Choroid plexus epithelial cell (primary cell): Measurements from ENCODE around the gene PANK3.

ENCODE experiments used
- DNase-seq: peaks from one replicate; pipeline ENCODE4 v3.0.0-alpha.2; 2010; ENCODE audit warnings: low read depth
- H3K4me3 ChIP-seq: 2 replicates; pipeline ENCODE4 v1.5.1; 2011; ENCODE audit warnings: low read depth, mild to moderate bottlenecking, control low read depth, low read length, moderate library complexity
- TF ChIP-seq, protein P1 (sequence below): conservative IDR thresholded peaks from 2 replicates; pipeline ENCODE4 v1.5.1; 2011; ENCODE audit warnings: low read depth, mild to moderate bottlenecking, control low read depth, inconsistent platforms, low read length, moderate library complexity

PANK3 gene

DNA sequence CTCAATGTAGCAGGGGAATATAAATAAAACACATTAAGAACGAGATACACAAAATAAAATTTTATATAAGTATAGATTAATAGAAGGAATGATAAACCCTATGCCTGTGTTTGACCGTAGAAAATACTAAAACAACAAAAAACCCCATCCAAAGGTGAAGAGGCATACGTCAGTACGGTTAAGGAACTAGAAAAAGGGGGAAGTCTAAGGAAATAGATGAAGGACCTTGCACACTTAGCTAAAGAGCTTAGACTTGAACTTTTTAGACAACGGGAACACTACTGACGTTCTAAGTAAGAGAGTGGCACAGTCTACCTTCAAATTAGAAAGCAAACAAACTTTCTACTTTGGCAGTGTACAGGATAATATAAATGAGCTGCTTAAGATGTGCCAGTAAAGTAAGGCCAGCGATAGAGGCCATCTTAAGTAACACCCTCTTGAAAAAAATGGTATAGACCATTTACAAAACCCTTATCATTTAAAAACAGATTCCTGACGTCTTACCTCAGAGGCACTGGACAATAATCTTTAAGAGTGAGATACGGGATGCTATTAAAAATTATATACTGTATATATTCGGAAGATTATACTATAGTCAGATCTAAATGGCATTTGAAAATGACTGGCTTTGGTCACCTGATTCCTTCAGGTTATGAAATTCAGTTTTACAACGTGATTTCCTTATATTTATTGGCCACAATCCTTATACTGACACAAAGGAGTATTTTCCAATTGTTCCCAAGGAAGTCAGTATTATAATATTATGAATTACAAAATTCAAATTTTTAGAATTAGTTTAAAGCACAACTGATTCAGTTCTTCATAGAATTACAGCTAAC lies 8.5 kb downstream of the PANK3 start:
- no peak for DNase-seq
- H3K4me3 ChIP-seq = no peak overlapping the region
- TF ChIP-seq, protein P1, sequence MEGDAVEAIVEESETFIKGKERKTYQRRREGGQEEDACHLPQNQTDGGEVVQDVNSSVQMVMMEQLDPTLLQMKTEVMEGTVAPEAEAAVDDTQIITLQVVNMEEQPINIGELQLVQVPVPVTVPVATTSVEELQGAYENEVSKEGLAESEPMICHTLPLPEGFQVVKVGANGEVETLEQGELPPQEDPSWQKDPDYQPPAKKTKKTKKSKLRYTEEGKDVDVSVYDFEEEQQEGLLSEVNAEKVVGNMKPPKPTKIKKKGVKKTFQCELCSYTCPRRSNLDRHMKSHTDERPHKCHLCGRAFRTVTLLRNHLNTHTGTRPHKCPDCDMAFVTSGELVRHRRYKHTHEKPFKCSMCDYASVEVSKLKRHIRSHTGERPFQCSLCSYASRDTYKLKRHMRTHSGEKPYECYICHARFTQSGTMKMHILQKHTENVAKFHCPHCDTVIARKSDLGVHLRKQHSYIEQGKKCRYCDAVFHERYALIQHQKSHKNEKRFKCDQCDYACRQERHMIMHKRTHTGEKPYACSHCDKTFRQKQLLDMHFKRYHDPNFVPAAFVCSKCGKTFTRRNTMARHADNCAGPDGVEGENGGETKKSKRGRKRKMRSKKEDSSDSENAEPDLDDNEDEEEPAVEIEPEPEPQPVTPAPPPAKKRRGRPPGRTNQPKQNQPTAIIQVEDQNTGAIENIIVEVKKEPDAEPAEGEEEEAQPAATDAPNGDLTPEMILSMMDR = no peak

DNA sequence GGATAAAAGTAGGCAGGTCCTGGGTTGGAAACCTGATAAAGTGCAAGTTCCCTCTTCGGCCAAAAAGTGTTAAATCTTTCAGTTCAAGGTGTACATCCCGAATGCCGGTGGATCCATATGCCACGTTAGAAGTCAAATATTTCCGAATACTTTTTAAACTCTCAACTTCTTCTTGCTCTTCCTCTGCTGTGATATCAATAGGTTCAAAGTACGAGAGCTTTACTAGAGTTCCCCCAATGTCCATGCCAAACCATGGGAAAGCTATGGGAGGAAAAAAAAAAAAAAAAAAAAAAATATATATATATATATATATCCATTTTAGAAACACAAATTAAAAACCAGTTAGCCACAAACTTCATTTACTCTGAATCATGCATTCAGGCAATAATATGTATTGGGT lies 10.4 kb downstream of the PANK3 start:
- no peak overlapping the region for H3K4me3 ChIP-seq
- TF ChIP-seq, protein P1 = no peak
- DNase-seq = no peak

DNA sequence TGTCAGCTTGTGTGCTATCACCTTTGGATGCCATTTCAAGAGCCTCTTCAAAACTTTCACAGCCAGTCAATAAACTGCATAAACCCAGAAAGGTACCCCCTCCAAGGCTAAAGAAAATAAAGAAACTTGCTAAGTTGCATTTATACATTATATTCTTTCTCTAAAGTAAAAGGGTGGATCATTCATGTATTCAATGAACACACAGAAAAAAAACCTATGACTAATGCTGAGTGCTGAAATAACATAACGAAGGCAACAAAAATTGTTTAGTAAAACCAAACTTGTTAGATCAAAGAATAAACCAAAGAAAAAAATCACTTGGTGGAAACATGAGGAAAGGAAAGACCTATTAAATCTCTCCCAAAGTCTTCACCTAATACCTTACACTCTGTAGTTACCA lies 15.2 kb downstream of the PANK3 start:
- no peak overlapping the region for H3K4me3 ChIP-seq
- DNase-seq = no peak
- TF ChIP-seq, protein P1 = no peak

DNA sequence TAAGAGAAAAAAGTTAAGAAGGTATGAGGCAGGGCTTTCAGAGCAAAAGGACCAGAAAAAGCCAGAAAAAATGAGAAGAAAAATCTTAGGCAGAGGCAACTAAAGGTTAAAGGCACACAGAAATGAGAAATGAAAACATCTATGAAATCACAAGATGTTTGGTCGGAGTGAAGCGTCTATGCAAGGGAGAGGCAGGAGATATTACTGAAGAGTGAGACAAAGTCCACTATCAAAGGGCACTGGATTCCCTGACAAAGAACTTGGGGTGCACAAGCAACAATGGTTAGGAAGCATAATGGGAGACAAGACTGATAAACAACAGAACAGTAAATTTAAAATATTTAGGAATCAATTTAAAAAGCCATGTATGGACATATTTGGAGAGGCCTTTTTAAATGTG lies 16.9 kb downstream of the PANK3 start:
- TF ChIP-seq, protein P1 = no peak
- H3K4me3 ChIP-seq = no peak overlapping the region
- no peak for DNase-seq

DNA sequence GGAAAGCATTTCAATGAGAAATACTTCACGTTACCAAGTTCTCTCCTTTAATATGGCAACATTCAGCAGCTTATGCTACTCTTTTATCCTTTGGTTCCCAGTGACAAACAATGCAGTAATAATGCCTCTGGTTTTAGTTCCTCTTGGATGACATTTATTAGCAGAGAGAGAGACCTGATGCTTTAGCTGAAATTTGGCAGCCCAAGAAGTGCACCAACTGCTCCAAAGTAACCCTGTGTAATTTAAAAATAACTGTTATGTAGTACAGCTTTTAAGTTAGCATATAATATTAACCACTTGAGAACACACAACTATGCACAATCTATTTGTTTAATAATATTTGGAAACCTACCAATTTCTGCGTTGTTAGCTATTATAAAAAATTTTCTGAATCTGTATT lies 21.8 kb downstream of the PANK3 start:
- no peak for DNase-seq
- no peak overlapping the region for H3K4me3 ChIP-seq
- TF ChIP-seq, protein P1 = no peak

DNA sequence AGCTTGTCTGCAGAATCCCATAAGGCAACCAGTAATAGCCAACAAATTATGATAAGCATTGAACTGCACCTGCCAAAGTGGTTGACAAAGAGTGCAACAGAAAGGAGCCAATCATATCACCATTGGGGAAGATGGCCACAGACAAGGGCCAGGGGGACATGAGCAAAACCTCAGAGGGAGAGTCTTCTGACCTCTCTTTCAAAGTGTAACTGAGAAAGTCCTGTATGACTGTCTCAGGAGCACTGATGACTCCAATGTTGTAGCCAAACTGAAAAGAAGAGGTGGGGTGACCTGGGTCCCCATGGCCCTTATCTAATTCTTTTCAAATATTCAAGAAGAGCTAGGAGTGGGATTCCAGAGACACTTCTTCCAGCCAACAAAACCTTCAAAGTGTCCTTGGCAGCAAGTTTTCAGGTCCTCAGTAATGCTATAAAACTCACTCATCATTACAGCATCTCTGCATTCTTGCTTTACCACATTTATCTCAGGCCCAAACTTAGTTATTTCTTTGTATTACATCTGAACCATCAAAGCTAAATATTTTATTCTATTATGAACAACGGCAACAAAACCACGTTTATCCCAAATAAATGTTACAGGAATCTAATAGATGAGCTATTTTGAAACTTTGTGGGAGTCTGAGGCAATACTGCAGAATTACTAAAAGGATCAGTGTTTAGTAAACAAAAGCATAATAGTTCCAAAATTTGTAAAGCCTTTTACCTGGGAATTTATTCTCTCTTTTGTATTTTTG lies 25.6 kb downstream of the PANK3 start:
- H3K4me3 ChIP-seq = no peak overlapping the region
- TF ChIP-seq, protein P1 = no peak
- no peak for DNase-seq
